Measurements from ENCODE around the gene SRRM4.

Gene SRRM4

GRCh38 chr12:119204671-119205285 is 223.4 kb downstream of the SRRM4 start:
- DNase-seq (ENCODE audit: low spot score): no peak

DNA sequence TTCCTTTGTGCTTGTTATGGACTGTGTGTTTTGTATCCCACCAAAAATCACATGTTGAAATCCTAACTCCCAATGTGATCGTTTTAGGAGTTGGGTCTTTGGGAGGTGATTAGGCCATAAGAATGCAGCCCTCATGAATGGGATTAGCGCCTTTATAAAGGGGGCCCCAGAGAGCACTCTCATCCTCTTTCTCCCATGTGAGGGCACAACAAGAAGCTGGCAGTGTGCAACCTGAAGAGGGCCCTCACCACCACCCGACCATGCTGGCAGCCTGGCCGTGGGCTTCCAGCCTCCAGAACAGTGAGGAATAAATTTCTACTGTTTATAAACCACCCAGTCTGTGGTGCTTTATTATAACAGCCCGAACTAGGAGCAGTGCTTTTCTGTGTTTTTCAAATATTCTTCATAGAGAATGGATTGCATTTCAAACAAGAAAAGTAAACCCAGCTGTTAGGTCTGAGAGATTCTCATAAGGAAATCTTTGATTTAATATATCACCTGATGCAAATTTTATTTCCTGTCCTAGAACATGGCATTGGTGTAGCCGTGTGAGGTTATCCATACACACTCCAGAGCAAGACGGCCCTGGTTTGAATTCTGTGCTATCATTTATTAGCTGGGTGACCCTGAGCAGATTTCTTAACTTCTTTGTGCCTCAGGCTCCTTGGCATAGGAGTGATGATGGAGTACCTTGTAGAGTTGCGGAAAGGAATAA is 225.2 kb downstream of the SRRM4 start:
- DNase-seq (ENCODE audit: low spot score): no peak

DNA sequence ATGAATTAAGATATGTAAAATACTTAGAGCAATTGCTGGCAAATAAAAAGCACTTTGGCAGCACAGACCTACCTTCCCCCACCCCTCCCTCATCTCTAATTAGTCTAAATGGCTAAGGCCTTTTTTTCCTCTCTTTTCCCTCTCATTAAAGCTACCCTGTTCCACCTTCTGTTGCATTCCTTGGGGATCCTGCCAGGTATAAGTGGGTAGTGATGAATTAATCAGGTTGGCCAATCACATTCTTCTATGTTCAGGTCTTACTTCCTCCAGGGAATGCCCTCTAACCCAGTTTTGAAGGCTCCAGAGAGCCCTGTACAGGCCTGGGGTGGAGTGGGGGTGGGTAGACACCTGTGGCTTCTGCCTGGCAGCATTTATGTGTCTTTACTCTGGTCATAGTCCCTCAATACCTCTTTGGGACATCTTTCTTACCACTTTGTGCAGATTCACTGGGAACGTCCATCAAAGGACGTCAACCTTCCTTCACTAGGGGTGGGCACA is 225.8 kb downstream of the SRRM4 start:
- DNase-seq (ENCODE audit: low spot score): no peak

GRCh38 chr12:119208626-119209061 is 227.3 kb downstream of the SRRM4 start:
- DNase-seq (ENCODE audit: low spot score): no peak

DNA sequence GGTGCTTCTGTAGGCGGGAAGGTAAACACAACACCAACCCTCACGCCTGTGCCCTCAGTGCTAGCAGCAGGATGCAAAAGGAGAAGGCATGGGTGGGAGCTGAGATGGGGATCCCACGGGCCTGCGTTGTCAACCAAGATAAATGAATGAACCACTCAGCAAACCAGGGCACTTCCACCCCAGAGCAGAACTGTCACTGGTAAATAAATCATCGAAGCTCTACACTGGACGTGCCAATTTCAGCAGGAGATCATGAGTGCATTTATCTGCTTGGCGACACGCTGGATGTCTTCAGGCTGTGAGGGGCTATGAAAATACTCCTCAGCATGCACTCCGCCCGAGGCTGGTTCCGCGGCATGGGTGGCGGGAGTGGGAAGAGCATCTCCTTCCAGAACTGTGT is 230.5 kb downstream of the SRRM4 start:
- DNase-seq (ENCODE audit: low spot score): no peak
